ENCODE data around the gene CRISPLD2.

- TF ChIP-seq CTCF (IDR thresholded peaks at IDR 0.05; ENCODE audit: low read depth, low read length) (no peak), EZH2phosphoT487 (IDR thresholded peaks at IDR 0.05; ENCODE audit: low read depth) (no peak)
These were observed 55.2 kb downstream of the CRISPLD2 start for GRCh38 chr16:84874983-84875382.

All from OCI-LY3 (cell line).